ENCODE results near the gene ANXA6. TPM values are rescaled to one million over a fixed set of nuclear protein-coding genes. Genes with fewer than 3 reads are reported as not detected.

The ANXA6 gene
- total and polyA plus RNA-seq, 2 donors from 2014 or later: 107 to 183 TPM

DNA sequence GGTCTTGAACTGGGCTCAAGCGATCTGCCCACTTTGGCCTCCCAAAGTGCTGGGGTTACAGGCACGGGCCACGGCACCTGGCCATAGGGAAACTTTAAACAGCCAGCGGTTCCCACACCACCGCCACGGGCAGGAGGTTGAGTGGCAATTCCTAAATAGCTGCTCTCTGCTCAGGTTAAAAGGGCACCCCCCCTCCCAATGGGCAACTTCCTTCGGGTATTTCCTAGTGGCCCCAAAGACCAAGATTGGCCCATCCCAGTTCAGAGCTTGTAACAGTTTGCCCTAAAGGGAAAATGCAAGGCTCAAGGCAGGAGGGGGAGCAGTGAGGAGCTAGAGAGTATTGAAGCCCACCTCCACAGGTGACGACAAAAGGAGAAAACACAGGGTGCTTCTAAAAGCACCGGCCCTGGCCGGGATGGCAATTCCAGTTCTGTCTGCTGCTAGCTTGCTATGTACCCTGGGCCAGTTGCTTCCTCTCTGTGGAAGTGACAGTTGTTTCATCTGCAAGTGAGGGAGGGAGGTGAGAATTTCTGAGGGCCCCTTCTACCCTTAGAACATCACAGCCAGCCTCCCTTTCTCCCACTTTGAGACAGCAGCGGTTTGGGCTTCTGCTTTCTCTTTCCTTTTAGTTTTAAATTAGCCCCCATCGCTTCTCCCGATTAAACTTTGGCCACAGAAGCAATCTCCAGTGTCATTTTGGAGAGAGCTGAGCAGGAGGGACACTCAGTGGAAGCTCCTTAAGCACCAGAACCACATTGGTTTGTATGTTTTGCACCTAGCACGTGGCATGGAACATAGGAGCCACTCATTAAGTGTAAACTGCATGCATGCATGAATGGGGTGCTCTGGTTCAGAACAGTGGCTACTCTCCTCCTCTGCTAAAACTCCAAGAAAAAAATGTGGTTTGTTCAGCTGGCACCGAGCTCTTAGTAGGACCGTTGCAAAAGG, 59.5 kb downstream of the ANXA6 start:
- Histone ChIP-seq H3K4me3 (ENCODE audit: low read length in 3 of 3) (no peak overlapping the region), H3K9me3 (ENCODE audit: control insufficient read depth in 2 of 3, insufficient read depth in 1 of 3, low read length in 3 of 3) (no peaks in the 10 kb centered on the region), H3K36me3 (ENCODE audit: control insufficient read depth in 2 of 3, insufficient read depth in 3 of 3, low read length in 3 of 3) (peaks cover 0 to 6% (median 2%) of the 10 kb centered on the region in 3 donors), H3K27me3 (ENCODE audit: control insufficient read depth, insufficient read depth, low read length) (no peaks in the 10 kb centered on the region), H3K27ac (ENCODE audit: low read depth in 2 of 2, low read length in 2 of 2) (peak overlapping the region in 1 of 2 donors; percentile 13), H3K4me1 (ENCODE audit: control insufficient read depth in 2 of 3, insufficient read depth in 2 of 3, low read depth in 1 of 3, low read length in 3 of 3) (peaks cover 8 to 62% (median 48%) of the 10 kb centered on the region in 3 donors), H3K9ac (ENCODE audit: low read length in 3 of 3) (no peak overlapping the region)
- intact Hi-C loops (cut with DNase I): no loop called here
- TF ChIP-seq, protein P1, sequence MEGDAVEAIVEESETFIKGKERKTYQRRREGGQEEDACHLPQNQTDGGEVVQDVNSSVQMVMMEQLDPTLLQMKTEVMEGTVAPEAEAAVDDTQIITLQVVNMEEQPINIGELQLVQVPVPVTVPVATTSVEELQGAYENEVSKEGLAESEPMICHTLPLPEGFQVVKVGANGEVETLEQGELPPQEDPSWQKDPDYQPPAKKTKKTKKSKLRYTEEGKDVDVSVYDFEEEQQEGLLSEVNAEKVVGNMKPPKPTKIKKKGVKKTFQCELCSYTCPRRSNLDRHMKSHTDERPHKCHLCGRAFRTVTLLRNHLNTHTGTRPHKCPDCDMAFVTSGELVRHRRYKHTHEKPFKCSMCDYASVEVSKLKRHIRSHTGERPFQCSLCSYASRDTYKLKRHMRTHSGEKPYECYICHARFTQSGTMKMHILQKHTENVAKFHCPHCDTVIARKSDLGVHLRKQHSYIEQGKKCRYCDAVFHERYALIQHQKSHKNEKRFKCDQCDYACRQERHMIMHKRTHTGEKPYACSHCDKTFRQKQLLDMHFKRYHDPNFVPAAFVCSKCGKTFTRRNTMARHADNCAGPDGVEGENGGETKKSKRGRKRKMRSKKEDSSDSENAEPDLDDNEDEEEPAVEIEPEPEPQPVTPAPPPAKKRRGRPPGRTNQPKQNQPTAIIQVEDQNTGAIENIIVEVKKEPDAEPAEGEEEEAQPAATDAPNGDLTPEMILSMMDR (IDR thresholded peaks at IDR 0.05; ENCODE audit: borderline replicate concordance, extremely low read depth, insufficient read depth): no peak
- FAIRE-seq: no peak
- no peak for DNase-seq

DNA sequence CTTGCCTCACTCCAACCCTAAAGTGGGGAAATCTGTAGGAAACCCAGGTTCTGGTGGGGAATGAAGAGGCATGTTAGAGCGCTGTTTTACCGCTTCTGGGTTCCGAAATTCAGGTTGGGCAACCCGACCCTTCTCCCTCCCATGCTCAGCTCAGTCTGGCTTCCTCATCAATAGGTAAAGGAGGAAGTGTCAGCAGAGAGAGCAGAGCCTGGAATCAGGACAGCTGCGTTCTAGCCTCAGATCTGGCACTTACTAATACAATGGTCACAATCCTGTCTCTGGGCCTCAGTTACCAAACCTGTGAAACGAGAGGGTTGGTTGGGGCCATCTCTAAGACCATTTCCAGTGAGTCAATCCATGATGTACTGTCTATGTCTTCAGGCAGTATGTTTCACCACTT, 60.5 kb downstream of the ANXA6 start:
- H3K36me3 ChIP-seq (ENCODE audit: control insufficient read depth in 2 of 3, insufficient read depth in 3 of 3, low read length in 3 of 3): peaks cover 0 to 6% (median 2%) of the 10 kb centered on the region in 3 donors
- intact Hi-C loops (cut with DNase I): no loop called here
- no peaks in the 10 kb centered on the region for H3K9me3 ChIP-seq (ENCODE audit: control insufficient read depth in 2 of 3, insufficient read depth in 1 of 3, low read length in 3 of 3)
- H3K4me1 ChIP-seq (ENCODE audit: control insufficient read depth in 2 of 3, insufficient read depth in 2 of 3, low read depth in 1 of 3, low read length in 3 of 3): peaks cover 8 to 61% (median 48%) of the 10 kb centered on the region in 3 donors
- no peaks in the 10 kb centered on the region for H3K27me3 ChIP-seq (ENCODE audit: control insufficient read depth, insufficient read depth, low read length)
- no peak overlapping the region for H3K27ac ChIP-seq (ENCODE audit: low read depth in 2 of 2, low read length in 2 of 2)
- H3K4me3 ChIP-seq (ENCODE audit: low read length in 3 of 3): no peak overlapping the region
- H3K9ac ChIP-seq (ENCODE audit: low read length in 3 of 3): no peak overlapping the region
- TF ChIP-seq, protein P1 (IDR thresholded peaks at IDR 0.05; ENCODE audit: borderline replicate concordance, extremely low read depth, insufficient read depth): no peak
- FAIRE-seq (no peak), DNase-seq (no peak)

DNA sequence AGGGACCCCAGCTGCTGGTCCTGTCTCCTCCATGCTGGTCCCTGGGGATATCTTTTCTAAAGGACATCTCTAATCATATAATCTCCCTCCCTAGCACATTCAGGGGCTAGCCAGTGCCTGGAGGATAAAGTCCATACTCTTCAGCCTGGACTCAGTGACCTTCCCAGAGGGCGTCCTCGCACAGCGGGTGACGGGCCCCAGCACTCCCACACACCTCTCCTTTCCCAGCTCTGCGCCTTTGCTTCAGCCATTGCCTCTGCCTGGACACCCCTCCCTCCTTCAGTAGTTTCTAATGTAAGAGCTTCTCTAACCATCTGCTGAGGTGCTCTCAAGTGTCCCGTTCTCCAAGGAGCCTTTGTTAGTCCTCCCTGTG, 61.6 kb downstream of the ANXA6 start:
- H3K9me3 ChIP-seq (ENCODE audit: control insufficient read depth in 2 of 3, insufficient read depth in 1 of 3, low read length in 3 of 3): no peaks in the 10 kb centered on the region
- intact Hi-C loops (cut with DNase I): no loop called here
- peaks cover 8 to 51% (median 39%) of the 10 kb centered on the region in 3 donors for H3K4me1 ChIP-seq (ENCODE audit: control insufficient read depth in 2 of 3, insufficient read depth in 2 of 3, low read depth in 1 of 3, low read length in 3 of 3)
- TF ChIP-seq, protein P1 (IDR thresholded peaks at IDR 0.05; ENCODE audit: borderline replicate concordance, extremely low read depth, insufficient read depth): no peak
- no peaks in the 10 kb centered on the region for H3K36me3 ChIP-seq (ENCODE audit: control insufficient read depth in 2 of 3, insufficient read depth in 3 of 3, low read length in 3 of 3)
- H3K9ac ChIP-seq (ENCODE audit: low read length in 3 of 3): no peak overlapping the region
- no peak overlapping the region for H3K4me3 ChIP-seq (ENCODE audit: low read length in 3 of 3)
- no peaks in the 10 kb centered on the region for H3K27me3 ChIP-seq (ENCODE audit: control insufficient read depth, insufficient read depth, low read length)
- peak overlapping the region; percentile 72 to 86 for H3K27ac ChIP-seq (ENCODE audit: low read depth in 2 of 2, low read length in 2 of 2)
- DNase-seq (peak in 2 of 5 donors; percentile 38 to 44), FAIRE-seq (no peak)

Data from kidney (tissue), 14 donors.